NAMALWA (cell line): ENCODE measurements around the gene MESP1.

Experiments
- DNase-seq: peaks from one replicate; pipeline ENCODE4 v3.0.0-alpha.2; 2015; ENCODE audit warnings: low spot score

The MESP1 gene

DNA sequence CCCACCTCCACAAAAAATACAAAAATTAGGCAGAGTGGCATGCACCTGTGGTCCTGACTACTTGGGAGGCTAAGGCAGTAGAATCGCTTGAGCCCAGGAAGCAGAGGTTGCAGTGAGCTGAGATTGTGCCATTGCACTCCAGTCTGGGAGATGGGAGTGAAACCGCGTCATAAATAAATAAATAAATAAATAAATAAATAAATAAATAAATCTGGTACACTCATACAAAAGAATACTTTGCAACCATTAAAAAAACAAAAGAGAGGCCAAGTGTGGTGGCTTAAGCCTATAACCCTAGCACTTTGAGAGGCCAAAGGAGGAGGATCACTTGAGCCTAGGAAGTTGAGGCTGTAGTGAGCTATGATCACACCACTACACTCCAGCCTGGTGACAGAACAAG, 28.0 kb downstream of the MESP1 start:
- DNase-seq, result no peak

DNA sequence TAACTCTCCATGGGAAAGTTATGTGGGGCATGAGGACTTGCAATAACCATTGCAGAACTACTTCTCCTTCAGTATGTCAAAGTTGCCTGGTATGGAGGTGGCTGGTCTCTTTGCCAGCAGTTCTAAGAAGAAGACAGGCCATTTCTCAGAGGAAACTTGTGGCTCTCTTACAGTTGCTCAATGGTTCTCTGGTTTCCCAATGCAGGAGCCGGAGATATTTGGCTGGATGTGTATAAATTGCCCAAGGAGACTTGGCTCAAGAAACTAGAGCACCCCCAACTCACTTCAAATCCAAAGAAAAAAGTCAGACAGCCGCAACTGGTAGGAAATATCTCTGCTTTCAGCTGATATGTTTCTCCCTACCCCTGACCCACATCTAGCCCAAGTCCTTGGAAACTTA, 36.3 kb downstream of the MESP1 start:
- DNase-seq, result no peak

DNA sequence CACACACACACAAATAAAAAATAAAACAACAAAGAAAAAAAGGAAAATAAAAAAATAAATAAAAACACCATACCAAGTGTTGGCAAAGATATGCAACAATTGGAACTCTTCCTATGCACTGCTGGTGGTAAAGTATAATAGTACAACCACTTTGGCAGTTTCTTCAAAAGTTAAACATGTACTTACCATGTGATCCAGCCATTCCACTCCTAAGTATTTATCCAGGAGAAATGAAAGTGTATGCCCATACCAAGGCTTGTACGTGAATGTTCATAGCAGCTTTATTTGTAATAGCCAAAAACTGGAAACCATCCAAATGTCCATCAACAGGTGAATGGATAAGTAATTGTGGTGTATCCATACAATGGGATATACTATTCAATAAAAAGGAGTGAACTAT, 43.5 kb downstream of the MESP1 start:
- no peak for DNase-seq

DNA sequence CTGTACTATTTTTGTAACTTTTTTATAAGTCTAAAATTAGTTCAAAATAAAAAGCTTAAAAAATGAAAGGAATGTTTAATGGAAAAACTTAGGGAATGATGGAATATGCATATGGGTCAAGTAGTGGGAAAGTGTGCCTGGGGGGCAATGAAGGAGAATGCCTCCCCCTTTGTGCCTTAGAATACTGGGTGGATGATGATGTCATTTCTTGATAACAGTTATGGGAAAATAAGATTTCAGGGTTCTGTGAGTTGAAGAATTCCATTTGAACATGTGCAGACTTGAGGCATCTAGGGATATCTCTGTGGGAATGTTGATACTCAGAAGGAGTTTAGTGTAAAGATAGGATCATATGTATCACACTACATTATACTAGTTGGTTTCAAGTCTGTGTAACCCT, 46.6 kb downstream of the MESP1 start:
- DNase-seq, result no peak
